ENCODE measurements around the gene PTPRA. TPM values are rescaled to one million over a fixed set of nuclear protein-coding genes. Genes with fewer than 3 reads are reported as not detected.

PTPRA gene
- total and polyA plus RNA-seq, 12 donors, result 8.9 to 37.3 (median 28.5) TPM

GRCh38 chr20:2865630-2866029 is 7.7 kb upstream of the PTPRA start:
- H3K36me3 ChIP-seq, result peaks cover 0 to 66% (median 29%) of the 10 kb centered on the region in 9 donors
- TF ChIP-seq, protein P1, sequence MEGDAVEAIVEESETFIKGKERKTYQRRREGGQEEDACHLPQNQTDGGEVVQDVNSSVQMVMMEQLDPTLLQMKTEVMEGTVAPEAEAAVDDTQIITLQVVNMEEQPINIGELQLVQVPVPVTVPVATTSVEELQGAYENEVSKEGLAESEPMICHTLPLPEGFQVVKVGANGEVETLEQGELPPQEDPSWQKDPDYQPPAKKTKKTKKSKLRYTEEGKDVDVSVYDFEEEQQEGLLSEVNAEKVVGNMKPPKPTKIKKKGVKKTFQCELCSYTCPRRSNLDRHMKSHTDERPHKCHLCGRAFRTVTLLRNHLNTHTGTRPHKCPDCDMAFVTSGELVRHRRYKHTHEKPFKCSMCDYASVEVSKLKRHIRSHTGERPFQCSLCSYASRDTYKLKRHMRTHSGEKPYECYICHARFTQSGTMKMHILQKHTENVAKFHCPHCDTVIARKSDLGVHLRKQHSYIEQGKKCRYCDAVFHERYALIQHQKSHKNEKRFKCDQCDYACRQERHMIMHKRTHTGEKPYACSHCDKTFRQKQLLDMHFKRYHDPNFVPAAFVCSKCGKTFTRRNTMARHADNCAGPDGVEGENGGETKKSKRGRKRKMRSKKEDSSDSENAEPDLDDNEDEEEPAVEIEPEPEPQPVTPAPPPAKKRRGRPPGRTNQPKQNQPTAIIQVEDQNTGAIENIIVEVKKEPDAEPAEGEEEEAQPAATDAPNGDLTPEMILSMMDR (IDR thresholded peaks at IDR 0.05), result no peak
- intact Hi-C loops (cut with DNase I), result loop anchor here in 2 of 10 donors (10.0 kb wide), 2 partner anchors 129 to 149 kb away; no protein-coding TSS in a partner anchor
- no peak overlapping the region for H3K27ac ChIP-seq
- H3K4me3 ChIP-seq, result no peak overlapping the region
- ATAC-seq (no peak), DNase-seq (no peak)
- no peaks in the 10 kb centered on the region for H3K27me3 ChIP-seq
- H3K9me3 ChIP-seq, result no peaks in the 10 kb centered on the region
- WGBS, 2 donors, result 97 to 98% methylated on average over 3 of the region's 3 CpGs
- peaks cover 0 to 24% (median 2%) of the 10 kb centered on the region in 9 donors for H3K4me1 ChIP-seq

GRCh38 chr20:2866236-2866635 is 7.0 kb upstream of the PTPRA start:
- H3K4me3 ChIP-seq, result no peak overlapping the region
- H3K27me3 ChIP-seq, result no peaks in the 10 kb centered on the region
- H3K4me1 ChIP-seq, result peaks cover 0 to 30% (median 8%) of the 10 kb centered on the region in 9 donors
- 96 to 98% methylated on average over 11 of the region's 11 CpGs for WGBS, 2 donors
- no peak for DNase-seq
- TF ChIP-seq, protein P1 (IDR thresholded peaks at IDR 0.05), result no peak
- H3K36me3 ChIP-seq, result peaks cover 0 to 60% (median 23%) of the 10 kb centered on the region in 9 donors
- no peak overlapping the region for H3K27ac ChIP-seq
- H3K9me3 ChIP-seq, result no peaks in the 10 kb centered on the region
- intact Hi-C loops (cut with DNase I), result loop anchor here in 2 of 10 donors (10.0 kb wide), 2 partner anchors 129 to 149 kb away; no protein-coding TSS in a partner anchor
- ATAC-seq, result no peak

DNA sequence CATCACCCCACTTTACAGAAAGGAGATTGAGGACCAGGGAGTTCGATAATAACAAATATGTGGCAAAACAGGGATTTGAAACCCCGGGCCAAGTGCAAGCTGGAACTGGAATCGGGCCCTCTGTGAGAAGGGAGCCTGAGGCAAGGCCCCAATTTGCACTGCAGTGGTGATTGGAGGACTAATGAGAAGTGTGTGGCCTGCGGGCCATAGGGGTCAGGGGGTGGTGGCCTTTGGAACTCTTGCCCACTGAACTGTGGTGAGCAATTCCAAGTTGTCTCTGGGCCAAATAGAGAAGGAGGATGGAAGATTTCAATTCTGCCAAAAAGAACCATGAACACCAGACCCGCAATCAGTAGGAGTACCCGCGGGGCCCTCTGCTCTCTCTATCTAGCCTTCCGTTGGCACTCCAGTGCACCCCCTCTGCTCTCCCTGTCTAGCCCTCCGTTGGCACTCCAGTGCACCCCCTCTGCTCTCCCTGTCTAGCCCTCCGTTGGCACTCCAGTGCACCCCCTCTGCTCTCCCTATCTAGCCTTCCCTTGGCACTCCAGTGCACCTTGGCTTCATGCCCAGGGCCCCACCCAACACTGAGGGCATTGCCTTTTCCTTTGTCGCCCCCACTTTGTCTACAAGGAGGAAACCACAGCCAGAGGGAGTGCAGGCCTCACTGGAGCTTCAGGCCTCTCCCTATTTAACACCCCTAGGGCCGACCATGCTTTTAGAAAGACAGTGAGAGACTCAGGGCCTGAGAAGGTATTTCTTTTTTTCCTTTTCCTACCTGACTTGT is 6.0 kb upstream of the PTPRA start:
- no peak for DNase-seq
- Histone ChIP-seq H3K4me1 (peaks cover under 1 to 40% (median 19%) of the 10 kb centered on the region in 9 donors), H3K27ac (no peak overlapping the region), H3K9me3 (no peaks in the 10 kb centered on the region), H3K4me3 (no peak overlapping the region), H3K27me3 (no peaks in the 10 kb centered on the region), H3K36me3 (peaks cover 0 to 49% (median 13%) of the 10 kb centered on the region in 9 donors)
- no peak for ATAC-seq
- 80 to 82% methylated on average over 12 of the region's 12 CpGs for WGBS, 2 donors
- TF ChIP-seq, protein P1 (IDR thresholded peaks at IDR 0.05), result no peak
- intact Hi-C loops (cut with DNase I), result loop anchor here in 2 of 10 donors (10.0 kb wide), 2 partner anchors 128 to 148 kb away; no protein-coding TSS in a partner anchor

DNA sequence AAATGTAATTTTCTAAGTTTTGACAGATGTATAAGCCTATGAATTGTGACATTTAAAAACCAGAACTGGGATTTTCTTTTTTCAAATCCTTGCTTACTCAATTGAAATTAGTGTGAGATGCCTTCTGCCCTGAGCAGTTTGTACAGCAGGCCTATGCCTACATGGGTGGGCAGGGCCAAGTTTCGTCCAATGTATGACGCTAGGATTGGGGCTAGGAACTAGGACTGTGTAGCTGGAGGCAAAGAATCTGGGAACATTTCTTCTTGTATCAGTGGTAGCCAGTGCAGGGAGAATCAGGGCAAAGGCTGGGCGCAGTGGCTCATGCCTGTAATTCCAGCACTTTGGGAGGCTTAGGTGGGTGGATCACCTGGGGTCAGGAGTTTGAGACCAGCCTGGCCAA is 3.9 kb upstream of the PTPRA start:
- 95 to 97% methylated on average over 3 of the region's 3 CpGs for WGBS, 2 donors
- TF ChIP-seq, protein P1 (IDR thresholded peaks at IDR 0.05), result no peak
- ATAC-seq (no peak), DNase-seq (no peak)
- intact Hi-C loops (cut with DNase I), result loop anchor here in 2 of 10 donors (10.0 kb wide), 2 partner anchors 125 to 145 kb away; no protein-coding TSS in a partner anchor
- Histone ChIP-seq H3K4me3 (no peak overlapping the region), H3K27me3 (no peaks in the 10 kb centered on the region), H3K36me3 (peaks cover 0 to 28% (median 8%) of the 10 kb centered on the region in 9 donors), H3K27ac (no peak overlapping the region), H3K4me1 (peaks cover 2 to 51% (median 23%) of the 10 kb centered on the region in 9 donors), H3K9me3 (no peaks in the 10 kb centered on the region)
